Measurements from ENCODE around the gene MAP4K4.

GRCh38 chr2:101675512-101675911, 22.0 kb upstream of the MAP4K4 start:
- TF ChIP-seq EZH2 (IDR thresholded peaks at IDR 0.05) (no peak), CTCF (IDR thresholded peaks at IDR 0.05) (no peak), EZH2phosphoT487 (IDR thresholded peaks at IDR 0.05) (no peak)

Data from neural progenitor cell (in vitro differentiated cells).